Activated CD8-positive, alpha-beta T cell treated with anti-CD3 and anti-CD28 coated beads for 36 hours (primary cell): ENCODE data around the gene RAB40B. TPM values are rescaled to one million over a fixed set of nuclear protein-coding genes. Genes with fewer than 3 reads are reported as not detected.

Experiments
- ATAC-seq: fragments of 200-7000 bp; cut with Tn5 transposase; one replicate; pipeline ENCODE4 v1.10.0; 2021; ENCODE audit warnings: mild to moderate bottlenecking, moderate library complexity
- CTCF ChIA-PET: fragments of 350-600 bp; sonication (Branson Sonifier 250); formaldehyde crosslinking; loops from one replicate; lab custom pipeline; 2021; ENCODE audit warnings: antibody characterized with exemption; lab: Charles Lee
- POLR2A ChIA-PET: fragments of 350-600 bp; sonication (Branson Sonifier 250); formaldehyde crosslinking; loops from one replicate; lab custom pipeline; 2021; ENCODE audit warnings: antibody characterized with exemption; lab: Charles Lee
- DNase-seq: peaks from one replicate; pipeline ENCODE4 v3.0.0-alpha.2; 2020
- H3K27ac Mint-ChIP-seq: one replicate; pipeline ENCODE4 v1.8.0; 2021; ENCODE audit warnings: mild to moderate bottlenecking, mixed read lengths
- H3K27me3 Mint-ChIP-seq: one replicate; pipeline ENCODE4 v1.8.0; 2021; ENCODE audit warnings: mixed read lengths
- H3K36me3 Mint-ChIP-seq: one replicate; pipeline ENCODE4 v1.8.0; 2021; ENCODE audit warnings: low read depth, mixed read lengths
- H3K4me1 Mint-ChIP-seq: one replicate; pipeline ENCODE4 v1.8.0; 2021; ENCODE audit warnings: low read depth, mixed read lengths
- H3K4me3 Mint-ChIP-seq: one replicate; pipeline ENCODE4 v1.8.0; 2021; ENCODE audit warnings: mild to moderate bottlenecking, moderate library complexity, mixed read lengths
- H3K9me3 Mint-ChIP-seq: one replicate; pipeline ENCODE4 v1.8.0; 2021; ENCODE audit warnings: mixed read lengths
- CTCF ChIP-seq: fragments of 200-600 bp; IDR thresholded peaks from one replicate; pipeline ENCODE4 v1.8.0; 2022; ENCODE audit warnings: antibody characterized with exemption, mild to moderate bottlenecking
- intact Hi-C: fragments of 100-400 bp; cut with micrococcal nuclease; formaldehyde crosslinking; loops from one replicate; pipeline ENCODE4 v1.10.0; 2022
- total RNA-seq, 2 experiments: library from RNA; stranded (reverse); gene quantifications; one replicate each; pipeline ENCODE4 v1.2.3, GENCODE V29; 2021

RAB40B gene
- total RNA-seq, 2 experiments from 2014 or later: 1.6 to 3.4 TPM

- no peak overlapping the region for H3K4me3 Mint-ChIP-seq
- no peaks in the 10 kb centered on the region for H3K4me1 Mint-ChIP-seq
- no peak for TF ChIP-seq CTCF
- DNase-seq (no peak), ATAC-seq (no peak)
- H3K9me3 Mint-ChIP-seq: peaks cover 11% of the 10 kb centered on the region
- ChIA-PET CTCF (no interaction called here), POLR2A (no interaction called here)
- intact Hi-C loops: no loop called here
- H3K36me3 Mint-ChIP-seq: peaks cover 4% of the 10 kb centered on the region
- no peak overlapping the region for H3K27ac Mint-ChIP-seq
- H3K27me3 Mint-ChIP-seq: no peaks in the 10 kb centered on the region
Measured at GRCh38 chr17:82683534-82683933, 15.0 kb downstream of the RAB40B start.

- no peaks in the 10 kb centered on the region for H3K27me3 Mint-ChIP-seq
- POLR2A ChIA-PET: interaction anchor here (0.6 kb wide), 1 partner anchor 516 kb away, joined by 3 read pairs; no protein-coding TSS in a partner anchor
- H3K4me1 Mint-ChIP-seq: no peaks in the 10 kb centered on the region
- ATAC-seq: no peak
- no peak overlapping the region for H3K4me3 Mint-ChIP-seq
- intact Hi-C loops: no loop called here
- no peak overlapping the region for H3K27ac Mint-ChIP-seq
- TF ChIP-seq CTCF: no peak
- peaks cover 4% of the 10 kb centered on the region for H3K36me3 Mint-ChIP-seq
- CTCF ChIA-PET: no interaction called here
- H3K9me3 Mint-ChIP-seq: peaks cover 11% of the 10 kb centered on the region
- DNase-seq: no peak
Measured at GRCh38 chr17:82681547-82681946, 17.0 kb downstream of the RAB40B start.

- H3K27me3 Mint-ChIP-seq: no peaks in the 10 kb centered on the region
- no peaks in the 10 kb centered on the region for H3K4me1 Mint-ChIP-seq
- no peak for TF ChIP-seq CTCF
- DNase-seq: no peak
- H3K27ac Mint-ChIP-seq: no peak overlapping the region
- ChIA-PET CTCF (interaction anchor here (0.8 to 4.1 kb wide), 2 partner anchors 8 to 11 kb away, joined by 3 to 18 read pairs; no protein-coding TSS in a partner anchor), POLR2A (interaction anchor here (0.5 kb wide), 1 partner anchor 10 kb away, joined by 3 read pairs; no protein-coding TSS in a partner anchor)
- H3K4me3 Mint-ChIP-seq: no peak overlapping the region
- ATAC-seq: no peak
- peaks cover 4% of the 10 kb centered on the region for H3K36me3 Mint-ChIP-seq
- H3K9me3 Mint-ChIP-seq: peaks cover 11% of the 10 kb centered on the region
- intact Hi-C loops: no loop called here
Measured at GRCh38 chr17:82679586-82680465, 18.7 kb downstream of the RAB40B start.

- no peaks in the 10 kb centered on the region for H3K4me1 Mint-ChIP-seq
- ChIA-PET POLR2A (no interaction called here), CTCF (interaction anchor here (0.9 to 4.1 kb wide), 2 partner anchors 10 to 103 kb away, joined by 3 to 18 read pairs; no protein-coding TSS in a partner anchor)
- H3K36me3 Mint-ChIP-seq: peaks cover 4% of the 10 kb centered on the region
- ATAC-seq: no peak
- no peaks in the 10 kb centered on the region for H3K27me3 Mint-ChIP-seq
- intact Hi-C loops: no loop called here
- DNase-seq: no peak
- peaks cover 11% of the 10 kb centered on the region for H3K9me3 Mint-ChIP-seq
- no peak overlapping the region for H3K27ac Mint-ChIP-seq
- no peak overlapping the region for H3K4me3 Mint-ChIP-seq
- TF ChIP-seq CTCF: no peak
Measured at GRCh38 chr17:82678265-82678891, 20.1 kb downstream of the RAB40B start.
